CD14-positive monocyte (primary cell): Measurements from ENCODE around the gene CLK3. TPM values are rescaled to one million over a fixed set of nuclear protein-coding genes. Genes with fewer than 3 reads are reported as not detected.
A peak's percentile ranks its signal among the peaks of the same experiment; 100 is the strongest.

ENCODE experiments used
- DNase-seq, 3 donors: peaks; one replicate each; pipeline ENCODE4 v3.0.0-alpha.2; 2011 to 2022
- H2AFZ ChIP-seq: 2 replicates; pipeline ENCODE4 v1.6.0; 2012; ENCODE audit warnings: mild to moderate bottlenecking, low read depth, low read length, inconsistent platforms; ENCODE audit not compliant: insufficient read depth, poor library complexity, severe bottlenecking
- H3K27ac ChIP-seq, 2 donors: 1 replicate in 1 of 2; 2 replicates in 1 of 2; pipeline ENCODE4 v1.5.1; 2012 to 2013; ENCODE audit warnings: low read length in 2 of 2, control low read depth in 1 of 2, inconsistent platforms in 1 of 2, low read depth in 1 of 2, mild to moderate bottlenecking in 1 of 2
- H3K27me3 ChIP-seq, 2 donors: one replicate each; pipeline versions ENCODE4 v1.6.0 to v1.6.1; 2011 to 2013; ENCODE audit warnings: low read length in 2 of 2; ENCODE audit not compliant: control insufficient read depth in 2 of 2, insufficient read depth in 2 of 2
- H3K36me3 ChIP-seq, 2 donors: replicated peaks in 1 of 2; 1 replicate in 1 of 2; 2 replicates in 1 of 2; pipeline versions ENCODE4 v1.5.1 to v1.6.1; 2012 to 2013; ENCODE audit warnings: low read length in 2 of 2, control low read depth in 1 of 2, inconsistent platforms in 1 of 2, mild to moderate bottlenecking in 1 of 2; ENCODE audit not compliant: insufficient read depth in 2 of 2, control insufficient read depth in 1 of 2
- H3K4me1 ChIP-seq, 2 donors: 1 replicate in 1 of 2; 2 replicates in 1 of 2; pipeline versions ENCODE4 v1.5.1 to v1.6.1; 2012 to 2013; ENCODE audit warnings: low read length in 2 of 2, control low read depth in 1 of 2, inconsistent platforms in 1 of 2, mild to moderate bottlenecking in 1 of 2, moderate library complexity in 1 of 2; ENCODE audit not compliant: insufficient read depth in 2 of 2, control insufficient read depth in 1 of 2
- H3K4me2 ChIP-seq: replicated peaks from 2 replicates; pipeline ENCODE3; 2012; ENCODE audit warnings: low read length, moderate library complexity, mild to moderate bottlenecking; ENCODE audit not compliant: poor library complexity, severe bottlenecking; ENCODE audit errors: extremely low read depth
- H3K4me3 ChIP-seq, 3 experiments: fragments of 200-600 bp in 1 of 3; sonication (generic) in 1 of 3; replicated peaks in 1 of 3; 1 replicate in 2 of 3; 2 replicates in 1 of 3; pipeline ENCODE4 v1.5.1; 2011 to 2013; ENCODE audit warnings: low read length in 3 of 3, mild to moderate bottlenecking in 3 of 3, control low read depth in 2 of 3, low read depth in 2 of 3, inconsistent platforms in 1 of 3, moderate library complexity in 1 of 3
- H3K79me2 ChIP-seq: 2 replicates; pipeline ENCODE4 v1.6.0; 2012; ENCODE audit warnings: mild to moderate bottlenecking, control low read depth, inconsistent platforms, low read length, moderate library complexity; ENCODE audit not compliant: insufficient read depth
- H3K9ac ChIP-seq: 2 replicates; pipeline ENCODE4 v1.6.0; 2017; ENCODE audit warnings: low read length, mild to moderate bottlenecking; ENCODE audit not compliant: insufficient read depth, poor library complexity, severe bottlenecking
- H3K9me3 ChIP-seq, 2 donors: replicated peaks in 1 of 2; 1 replicate in 1 of 2; 2 replicates in 1 of 2; pipeline versions ENCODE4 v1.5.1 to v1.6.1; 2012 to 2013; ENCODE audit warnings: low read length in 2 of 2, control low read depth in 1 of 2; ENCODE audit not compliant: control insufficient read depth in 1 of 2, insufficient read depth in 1 of 2
- H4K20me1 ChIP-seq: 2 replicates; pipeline ENCODE4 v1.6.0; 2012; ENCODE audit warnings: mild to moderate bottlenecking, low read length, control low read depth, moderate library complexity; ENCODE audit not compliant: insufficient read depth
- H3K27ac Mint-ChIP-seq, 7 donors: one replicate each; pipeline ENCODE4 v1.8.0; 2020; ENCODE audit warnings: mild to moderate bottlenecking in 7 of 7, mixed read lengths in 7 of 7, moderate library complexity in 6 of 7, inconsistent platforms in 2 of 7
- H3K27me3 Mint-ChIP-seq, 3 donors: one replicate each; pipeline ENCODE4 v1.8.0; 2021 to 2022; ENCODE audit warnings: low read depth in 3 of 3, mild to moderate bottlenecking in 3 of 3, mixed read lengths in 3 of 3, moderate library complexity in 3 of 3, inconsistent platforms in 1 of 3
- H3K36me3 Mint-ChIP-seq, 2 donors: one replicate each; pipeline ENCODE4 v1.8.0; 2020; ENCODE audit warnings: mixed read lengths in 2 of 2, inconsistent platforms in 1 of 2, mild to moderate bottlenecking in 1 of 2
- H3K4me1 Mint-ChIP-seq: one replicate; pipeline ENCODE4 v1.8.0; 2020; ENCODE audit warnings: mild to moderate bottlenecking, mixed read lengths
- H3K4me3 Mint-ChIP-seq, 2 donors: one replicate each; pipeline ENCODE4 v1.8.0; 2020; ENCODE audit warnings: mild to moderate bottlenecking in 2 of 2, mixed read lengths in 2 of 2, moderate library complexity in 1 of 2
- H3K9me3 Mint-ChIP-seq, 7 donors: one replicate each; pipeline ENCODE4 v1.8.0; 2020 to 2022; ENCODE audit warnings: mixed read lengths in 7 of 7, mild to moderate bottlenecking in 6 of 7, moderate library complexity in 6 of 7, inconsistent platforms in 2 of 7
- WGBS: methylation state at CpG from one replicate; pipeline ENCODE4 v1.1.5; 2013; ENCODE audit warnings: missing lambda C conversion rate; ENCODE audit not compliant: insufficient coverage; 5-methylcytosine and 5-hydroxymethylcytosine counted together
- intact Hi-C, 2 donors: fragments of 100-400 bp; cut with micrococcal nuclease; formaldehyde crosslinking; loops; one replicate each; pipeline versions ENCODE4 v1.15.0 to v1.15.1; 2023
- polyA plus RNA-seq, 3 donors: library from polyadenylated mRNA; depleted of rRNA in 1 of 3; unstranded in 2 of 3; stranded (reverse) in 1 of 3; fragments of 300-500 nt in 2 of 3; fragments of >200 nt in 1 of 3; fragmentation: Illumina TruSeq in 2 of 3; gene quantifications; 1 replicate in 2 of 3; 2 replicates in 1 of 3; pipeline ENCODE4 v1.2.3, GENCODE V29; 2012 to 2021
- TF ChIP-seq, protein P1 (sequence below): fragments of 200-600 bp; IDR thresholded peaks from one replicate; pipeline ENCODE4 v1.8.0; 2022; ENCODE audit warnings: antibody characterized with exemption, mild to moderate bottlenecking

CLK3 gene
- polyA plus RNA-seq, 3 donors: 27.6 to 354 (median 33.2) TPM

DNA sequence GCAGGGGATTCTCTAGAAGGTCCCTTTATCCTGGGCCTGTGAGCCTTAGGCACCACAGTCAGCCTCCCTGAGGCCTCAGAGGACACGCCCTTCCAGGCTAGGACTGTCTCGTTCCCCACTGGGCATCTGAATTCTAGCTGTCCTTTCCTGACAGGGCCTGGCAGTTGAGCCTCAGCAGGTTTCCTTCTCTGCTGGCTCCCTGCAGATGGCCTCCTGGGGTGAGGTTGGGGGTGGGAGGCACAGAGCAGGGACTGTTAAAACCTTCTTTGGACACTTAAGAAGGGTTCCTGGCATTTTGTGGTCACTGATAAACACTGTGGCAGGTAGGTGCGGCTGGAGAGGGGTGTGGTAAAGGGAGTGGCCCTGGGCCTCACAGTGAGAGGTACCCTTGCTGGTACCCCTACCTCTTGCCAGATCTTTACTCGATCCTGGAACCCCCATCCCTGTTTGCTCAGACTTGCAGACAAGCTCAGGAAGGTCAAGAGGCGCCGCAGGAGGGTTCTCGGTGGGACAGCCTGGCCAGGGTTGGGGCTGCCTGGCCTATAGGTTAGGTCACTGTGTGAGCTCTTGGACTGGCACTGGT is 8.5 kb downstream of the CLK3 start:
- TF ChIP-seq, protein P1, sequence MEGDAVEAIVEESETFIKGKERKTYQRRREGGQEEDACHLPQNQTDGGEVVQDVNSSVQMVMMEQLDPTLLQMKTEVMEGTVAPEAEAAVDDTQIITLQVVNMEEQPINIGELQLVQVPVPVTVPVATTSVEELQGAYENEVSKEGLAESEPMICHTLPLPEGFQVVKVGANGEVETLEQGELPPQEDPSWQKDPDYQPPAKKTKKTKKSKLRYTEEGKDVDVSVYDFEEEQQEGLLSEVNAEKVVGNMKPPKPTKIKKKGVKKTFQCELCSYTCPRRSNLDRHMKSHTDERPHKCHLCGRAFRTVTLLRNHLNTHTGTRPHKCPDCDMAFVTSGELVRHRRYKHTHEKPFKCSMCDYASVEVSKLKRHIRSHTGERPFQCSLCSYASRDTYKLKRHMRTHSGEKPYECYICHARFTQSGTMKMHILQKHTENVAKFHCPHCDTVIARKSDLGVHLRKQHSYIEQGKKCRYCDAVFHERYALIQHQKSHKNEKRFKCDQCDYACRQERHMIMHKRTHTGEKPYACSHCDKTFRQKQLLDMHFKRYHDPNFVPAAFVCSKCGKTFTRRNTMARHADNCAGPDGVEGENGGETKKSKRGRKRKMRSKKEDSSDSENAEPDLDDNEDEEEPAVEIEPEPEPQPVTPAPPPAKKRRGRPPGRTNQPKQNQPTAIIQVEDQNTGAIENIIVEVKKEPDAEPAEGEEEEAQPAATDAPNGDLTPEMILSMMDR: no peak
- Mint-ChIP-seq H3K9me3 (peaks cover 0 to 1% (median 0%) of the 10 kb centered on the region in 7 donors), H3K27ac (peak overlapping the region in 1 of 7 donors; percentile 82), H3K4me1 (peaks cover 9% of the 10 kb centered on the region), H3K27me3 (peaks cover 0 to 4% (median 0%) of the 10 kb centered on the region in 3 donors), H3K36me3 (peaks cover 95 to 100% of the 10 kb centered on the region in 2 donors), H3K4me3 (no peak overlapping the region)
- DNase-seq: no peak
- Histone ChIP-seq H3K27ac (no peak overlapping the region), H4K20me1 (peaks cover 100% of the 10 kb centered on the region), H3K79me2 (peaks cover 47% of the 10 kb centered on the region), H3K4me3 (no peak overlapping the region), H3K4me2 (no peak overlapping the region), H3K4me1 (no peaks in the 10 kb centered on the region), H3K9me3 (no peaks in the 10 kb centered on the region), H3K36me3 (peaks cover 100% of the 10 kb centered on the region in 2 donors), H3K27me3 (no peaks in the 10 kb centered on the region), H3K9ac (no peak overlapping the region), H2AFZ (no peak overlapping the region)
- 83% methylated on average over 2 of the region's 7 CpGs for WGBS
- intact Hi-C loops: no loop called here

GRCh38 chr15:74625693-74626092 is 10.1 kb downstream of the CLK3 start:
- peaks cover 92 to 99% of the 10 kb centered on the region in 2 donors for H3K36me3 Mint-ChIP-seq

More at GRCh38 chr15:74625693-74626092, 10.1 kb downstream of the CLK3 start:
- Histone ChIP-seq H3K27ac (no peak overlapping the region), H3K4me1 (no peaks in the 10 kb centered on the region), H3K9ac (no peak overlapping the region), H3K9me3 (no peaks in the 10 kb centered on the region), H2AFZ (no peak overlapping the region), H3K79me2 (peaks cover 31% of the 10 kb centered on the region), H3K36me3 (peaks cover 99 to 100% of the 10 kb centered on the region in 2 donors), H4K20me1 (peaks cover 100% of the 10 kb centered on the region), H3K4me3 (no peak overlapping the region), H3K27me3 (no peaks in the 10 kb centered on the region), H3K4me2 (no peak overlapping the region)
- Mint-ChIP-seq H3K9me3 (no peaks in the 10 kb centered on the region), H3K27me3 (peaks cover 0 to 4% (median 0%) of the 10 kb centered on the region in 3 donors), H3K4me1 (peaks cover 6% of the 10 kb centered on the region), H3K27ac (peak overlapping the region in 2 of 7 donors; percentile 4 to 7), H3K4me3 (no peak overlapping the region)
- intact Hi-C loops: no loop called here
- DNase-seq: no peak
- 98% methylated on average over 4 of the region's 6 CpGs for WGBS
- TF ChIP-seq, protein P1: no peak
